WTC11 (cell line): Measurements from ENCODE around the gene SULT2A1. TPM values are rescaled to one million over a fixed set of nuclear protein-coding genes. Genes with fewer than 3 reads are reported as not detected.
A peak's percentile ranks its signal among the peaks of the same experiment; 100 is the strongest.

ENCODE experiments used
- ATAC-seq: fragments of 200-7000 bp; cut with Tn5 transposase; 2 replicates; pipeline ENCODE4 v1.10.0; 2021; ENCODE audit warnings: mild to moderate bottlenecking, moderate library complexity
- CTCF ChIA-PET: fragments of 300-600 bp; sonication (Branson Sonifier 250); formaldehyde crosslinking; loops from one replicate; lab custom pipeline; 2021; ENCODE audit warnings: antibody characterized with exemption; lab: Charles Lee
- POLR2A ChIA-PET: fragments of 350-600 bp; sonication (Branson Sonifier 250); formaldehyde crosslinking; loops from one replicate; lab custom pipeline; 2021; ENCODE audit warnings: antibody characterized with exemption; lab: Charles Lee
- DNase-seq: peaks from one replicate; pipeline ENCODE4 v3.0.0; 2021; ENCODE audit warnings: low spot score
- H3K27ac Mint-ChIP-seq: 2 replicates; pipeline ENCODE4 v1.8.0; 2021; ENCODE audit warnings: mixed read lengths
- H3K27me3 Mint-ChIP-seq: 2 replicates; pipeline ENCODE4 v1.8.0; 2021; ENCODE audit warnings: low read depth, mild to moderate bottlenecking, moderate library complexity, mixed read lengths
- H3K36me3 Mint-ChIP-seq: 2 replicates; pipeline ENCODE4 v1.8.0; 2021; ENCODE audit warnings: mixed read lengths
- H3K4me1 Mint-ChIP-seq: 2 replicates; pipeline ENCODE4 v1.8.0; 2022; ENCODE audit warnings: mixed read lengths
- H3K4me3 Mint-ChIP-seq: 2 replicates; pipeline ENCODE4 v1.8.0; 2021; ENCODE audit warnings: mild to moderate bottlenecking, moderate library complexity, mixed read lengths
- H3K9me3 Mint-ChIP-seq: 2 replicates; pipeline ENCODE4 v1.8.0; 2021; ENCODE audit warnings: mixed read lengths
- AFF4 ChIP-seq: sonication (generic); formaldehyde crosslinking; IDR thresholded peaks from 2 replicates; pipeline ENCODE4 v1.8.1; 2023; ENCODE audit warnings: mild to moderate bottlenecking, missing genetic modification reagents, borderline replicate concordance
- AR ChIP-seq: fragments of 250-450 bp; sonication (Bioruptor Pico); IDR thresholded peaks from 2 replicates; pipeline ENCODE4 v1.9.0; 2021; ENCODE audit warnings: mild to moderate bottlenecking
- ATF6 ChIP-seq: sonication (generic); formaldehyde crosslinking; IDR thresholded peaks from 2 replicates; pipeline ENCODE4 v1.8.1; 2023; ENCODE audit warnings: mild to moderate bottlenecking, missing genetic modification reagents
- E2F5 ChIP-seq: sonication (generic); formaldehyde crosslinking; IDR thresholded peaks from 2 replicates; pipeline ENCODE4 v1.8.1; 2022; ENCODE audit warnings: mild to moderate bottlenecking, moderate library complexity, missing genetic modification reagents
- EMX1 ChIP-seq: fragments of 250-450 bp; sonication (Bioruptor Pico); IDR thresholded peaks from 2 replicates; pipeline ENCODE4 v1.8.0; 2021; ENCODE audit warnings: mild to moderate bottlenecking
- JAZF1 ChIP-seq: fragments of 250-450 bp; sonication (Bioruptor Pico); IDR thresholded peaks from 2 replicates; pipeline ENCODE4 v1.9.0; 2021; ENCODE audit warnings: moderate library complexity, mild to moderate bottlenecking, inconsistent platforms
- NR2C2 ChIP-seq: sonication (generic); formaldehyde crosslinking; IDR thresholded peaks from 2 replicates; pipeline ENCODE4 v1.8.0; 2022; ENCODE audit warnings: mild to moderate bottlenecking, missing genetic modification reagents
- PREB ChIP-seq: sonication (generic); formaldehyde crosslinking; IDR thresholded peaks from 2 replicates; pipeline ENCODE4 v1.8.1; 2022; ENCODE audit warnings: mild to moderate bottlenecking, missing genetic modification reagents, moderate library complexity, borderline replicate concordance
- RELA ChIP-seq: sonication (generic); formaldehyde crosslinking; IDR thresholded peaks from 2 replicates; pipeline ENCODE4 v1.8.1; 2022; ENCODE audit warnings: missing genetic modification reagents, mild to moderate bottlenecking, borderline replicate concordance
- STAT6 ChIP-seq: sonication (generic); formaldehyde crosslinking; conservative IDR thresholded peaks from 2 replicates; pipeline ENCODE4 v1.8.1; 2023; ENCODE audit warnings: mild to moderate bottlenecking, low read depth, missing genetic modification reagents, moderate library complexity
- TEAD1 ChIP-seq: sonication (generic); formaldehyde crosslinking; IDR thresholded peaks from 2 replicates; pipeline ENCODE4 v1.8.0; 2022; ENCODE audit warnings: mild to moderate bottlenecking, missing genetic modification reagents
- TEAD4 ChIP-seq: sonication (generic); formaldehyde crosslinking; IDR thresholded peaks from 2 replicates; pipeline ENCODE4 v1.8.0; 2022; ENCODE audit warnings: mild to moderate bottlenecking, missing genetic modification reagents
- TP53 ChIP-seq: sonication (generic); formaldehyde crosslinking; IDR thresholded peaks from 2 replicates; pipeline ENCODE4 v1.8.1; 2023; ENCODE audit warnings: mild to moderate bottlenecking, missing genetic modification reagents
- ZNF121 ChIP-seq: sonication (generic); formaldehyde crosslinking; IDR thresholded peaks from 2 replicates; pipeline ENCODE4 v1.8.0; 2023; ENCODE audit warnings: missing genetic modification reagents
- ZNF219 ChIP-seq: sonication (generic); formaldehyde crosslinking; IDR thresholded peaks from 2 replicates; pipeline ENCODE4 v1.8.0; 2023; ENCODE audit warnings: missing genetic modification reagents, mild to moderate bottlenecking, borderline replicate concordance
- ZNF317 ChIP-seq: sonication (generic); formaldehyde crosslinking; IDR thresholded peaks from 2 replicates; pipeline ENCODE4 v1.8.1; 2023; ENCODE audit warnings: low read depth, mild to moderate bottlenecking, moderate library complexity, missing genetic modification reagents, borderline replicate concordance
- ZNF423 ChIP-seq: fragments of 250-450 bp; sonication (Bioruptor Pico); IDR thresholded peaks from 2 replicates; pipeline ENCODE4 v2.1.2; 2022; ENCODE audit warnings: mild to moderate bottlenecking, moderate library complexity
- ZNF425 ChIP-seq: fragments of 250-450 bp; sonication (Bioruptor Pico); conservative IDR thresholded peaks from 2 replicates; pipeline ENCODE4 v1.9.0; 2021; ENCODE audit warnings: mild to moderate bottlenecking
- total RNA-seq: library from RNA; stranded (reverse); gene quantifications from 3 replicates; pipeline ENCODE4 v1.2.3, GENCODE V29; 2021

SULT2A1 gene
- total RNA-seq, 1 experiment from 2014 or later: 0.31 TPM

- ATAC-seq (no peak), DNase-seq (no peak)
- CTCF ChIA-PET: interaction anchor here (0.9 to 1.9 kb wide), 2 partner anchors 23 to 43 kb away, joined by 3 to 11 read pairs; no protein-coding TSS in a partner anchor
- Mint-ChIP-seq H3K4me1 (no peaks in the 10 kb centered on the region), H3K36me3 (peaks cover 16% of the 10 kb centered on the region), H3K4me3 (no peak overlapping the region), H3K27me3 (no peaks in the 10 kb centered on the region), H3K9me3 (peaks cover 18% of the 10 kb centered on the region)
- TF ChIP-seq AR (CRISPR knock-in tag) (no peak), JAZF1 (CRISPR knock-in tag) (no peak), EMX1 (CRISPR knock-in tag) (no peak), ZNF219 (CRISPR knock-in tag) (no peak), ATF6 (CRISPR knock-in tag) (no peak), STAT6 (CRISPR knock-in tag) (no peak), TEAD4 (no peak), ZNF317 (CRISPR knock-in tag) (no peak), TP53 (CRISPR knock-in tag) (no peak), ZNF423 (no peak), PREB (CRISPR knock-in tag) (no peak), TEAD1 (CRISPR knock-in tag) (no peak), RELA (CRISPR knock-in tag) (no peak), NR2C2 (CRISPR knock-in tag) (no peak), ZNF121 (CRISPR knock-in tag) (no peak), ZNF425 (CRISPR knock-in tag) (no peak), E2F5 (no peak), AFF4 (no peak)
- TF ChIP-seq, all 79 proteins: peak for 0
- 0 out of 2 replicates have a peak overlapping the region, but pooled peaks have one; percentile 1 for H3K27ac Mint-ChIP-seq
- POLR2A ChIA-PET: no interaction called here
These were observed 5.5 kb upstream of the SULT2A1 start for GRCh38 chr19:47891622-47891922.
